ENCODE data around the gene UBE2E3. TPM values are rescaled to one million over a fixed set of nuclear protein-coding genes. Genes with fewer than 3 reads are reported as not detected.

Gene UBE2E3
- total RNA-seq, 2 donors from 2014 or later: 49.7 to 53.8 TPM

DNA sequence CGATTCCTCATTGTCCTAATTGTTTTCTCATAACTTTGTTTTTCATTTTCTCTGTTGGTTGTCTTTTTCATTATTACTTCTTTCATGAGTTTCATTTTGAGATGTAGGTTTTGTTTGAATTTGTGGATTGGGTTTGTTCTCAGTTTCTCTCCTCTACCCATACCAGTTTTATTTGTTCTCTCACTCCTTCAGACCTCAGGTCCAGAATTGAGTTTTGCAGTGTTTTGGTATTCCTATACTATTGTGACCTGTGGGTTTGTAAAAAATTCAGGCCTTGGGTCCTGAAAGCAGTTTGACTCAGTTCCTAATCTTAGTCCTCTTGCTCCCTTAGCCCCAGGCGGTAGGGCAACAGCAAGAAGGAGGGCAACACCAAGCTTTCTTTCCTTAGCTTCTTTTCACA, 28.3 kb upstream of the UBE2E3 start:
- Histone ChIP-seq H3K36me3 (no peaks in the 10 kb centered on the region), H3K27me3 (replicated peaks; ENCODE audit: insufficient read depth) (no peaks in the 10 kb centered on the region), H3K9me3 (no peaks in the 10 kb centered on the region), H3K27ac (no peak overlapping the region), H3K4me3 (no peak overlapping the region), H3K4me1 (ENCODE audit: control insufficient read depth in 1 of 2, low read depth in 2 of 2) (no peaks in the 10 kb centered on the region)
- TF ChIP-seq, protein P1, sequence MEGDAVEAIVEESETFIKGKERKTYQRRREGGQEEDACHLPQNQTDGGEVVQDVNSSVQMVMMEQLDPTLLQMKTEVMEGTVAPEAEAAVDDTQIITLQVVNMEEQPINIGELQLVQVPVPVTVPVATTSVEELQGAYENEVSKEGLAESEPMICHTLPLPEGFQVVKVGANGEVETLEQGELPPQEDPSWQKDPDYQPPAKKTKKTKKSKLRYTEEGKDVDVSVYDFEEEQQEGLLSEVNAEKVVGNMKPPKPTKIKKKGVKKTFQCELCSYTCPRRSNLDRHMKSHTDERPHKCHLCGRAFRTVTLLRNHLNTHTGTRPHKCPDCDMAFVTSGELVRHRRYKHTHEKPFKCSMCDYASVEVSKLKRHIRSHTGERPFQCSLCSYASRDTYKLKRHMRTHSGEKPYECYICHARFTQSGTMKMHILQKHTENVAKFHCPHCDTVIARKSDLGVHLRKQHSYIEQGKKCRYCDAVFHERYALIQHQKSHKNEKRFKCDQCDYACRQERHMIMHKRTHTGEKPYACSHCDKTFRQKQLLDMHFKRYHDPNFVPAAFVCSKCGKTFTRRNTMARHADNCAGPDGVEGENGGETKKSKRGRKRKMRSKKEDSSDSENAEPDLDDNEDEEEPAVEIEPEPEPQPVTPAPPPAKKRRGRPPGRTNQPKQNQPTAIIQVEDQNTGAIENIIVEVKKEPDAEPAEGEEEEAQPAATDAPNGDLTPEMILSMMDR (IDR thresholded peaks at IDR 0.05): no peak
- ATAC-seq (ENCODE audit: insufficient number of reproducible peaks, low FRiP score, low read depth): no peak
- no peak for DNase-seq (ENCODE audit: low spot score)

DNA sequence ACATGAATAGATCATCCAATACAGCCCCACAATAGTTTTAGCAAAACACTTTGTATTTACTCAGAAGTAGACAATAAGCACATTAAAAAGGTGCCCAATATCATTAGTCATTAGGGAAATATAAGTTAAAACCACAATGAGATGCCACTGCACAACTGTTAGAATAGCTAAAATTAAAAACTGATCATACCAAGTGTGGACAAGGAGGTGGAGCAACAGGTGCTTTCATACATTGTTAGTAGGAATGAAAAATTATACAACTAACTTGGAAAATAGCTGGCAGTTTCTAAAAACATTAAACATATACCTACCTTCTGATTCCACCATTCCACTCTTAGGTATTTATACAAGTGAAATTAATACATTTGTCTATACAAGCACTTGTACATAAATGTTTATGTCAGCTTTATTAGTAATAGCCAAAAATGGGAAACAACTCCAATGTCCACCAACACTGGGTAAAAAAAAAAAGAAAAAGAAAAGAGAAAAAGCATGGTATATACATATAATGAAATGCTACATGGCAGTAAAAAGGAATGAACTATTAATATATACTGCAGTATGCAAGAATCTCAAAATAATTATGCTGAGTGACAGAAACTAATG, 27.6 kb upstream of the UBE2E3 start:
- no peaks in the 10 kb centered on the region for H3K4me1 ChIP-seq (ENCODE audit: control insufficient read depth in 1 of 2, low read depth in 2 of 2)
- no peak overlapping the region for H3K4me3 ChIP-seq
- DNase-seq (ENCODE audit: low spot score) (no peak), ATAC-seq (ENCODE audit: insufficient number of reproducible peaks, low FRiP score, low read depth) (no peak)
- no peaks in the 10 kb centered on the region for H3K36me3 ChIP-seq
- no peaks in the 10 kb centered on the region for H3K27me3 ChIP-seq (replicated peaks; ENCODE audit: insufficient read depth)
- no peak overlapping the region for H3K27ac ChIP-seq
- no peaks in the 10 kb centered on the region for H3K9me3 ChIP-seq
- TF ChIP-seq, protein P1 (IDR thresholded peaks at IDR 0.05): no peak

DNA sequence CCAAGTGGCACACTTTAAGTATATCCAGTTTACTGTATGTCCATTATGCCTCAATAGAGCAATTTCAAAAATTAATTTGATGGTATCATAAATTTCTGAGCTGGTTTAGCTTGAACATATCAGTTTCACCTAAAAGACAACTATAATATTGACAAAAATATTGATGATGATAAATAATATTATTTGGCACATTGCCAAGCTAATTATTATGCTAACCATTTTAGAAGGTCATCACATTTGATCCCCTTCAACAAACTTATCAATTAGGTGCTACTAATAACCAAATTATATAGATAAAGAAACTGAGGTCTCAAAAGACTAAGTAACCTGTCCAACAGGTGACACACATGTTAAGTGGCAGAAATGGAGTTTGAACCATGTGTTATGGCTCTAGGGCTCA, 26.9 kb upstream of the UBE2E3 start:
- DNase-seq (ENCODE audit: low spot score) (no peak), ATAC-seq (ENCODE audit: insufficient number of reproducible peaks, low FRiP score, low read depth) (no peak)
- Histone ChIP-seq H3K4me1 (ENCODE audit: control insufficient read depth in 1 of 2, low read depth in 2 of 2) (no peaks in the 10 kb centered on the region), H3K9me3 (no peaks in the 10 kb centered on the region), H3K4me3 (no peak overlapping the region), H3K27ac (no peak overlapping the region), H3K36me3 (no peaks in the 10 kb centered on the region), H3K27me3 (replicated peaks; ENCODE audit: insufficient read depth) (no peaks in the 10 kb centered on the region)
- TF ChIP-seq, protein P1 (IDR thresholded peaks at IDR 0.05): no peak

DNA sequence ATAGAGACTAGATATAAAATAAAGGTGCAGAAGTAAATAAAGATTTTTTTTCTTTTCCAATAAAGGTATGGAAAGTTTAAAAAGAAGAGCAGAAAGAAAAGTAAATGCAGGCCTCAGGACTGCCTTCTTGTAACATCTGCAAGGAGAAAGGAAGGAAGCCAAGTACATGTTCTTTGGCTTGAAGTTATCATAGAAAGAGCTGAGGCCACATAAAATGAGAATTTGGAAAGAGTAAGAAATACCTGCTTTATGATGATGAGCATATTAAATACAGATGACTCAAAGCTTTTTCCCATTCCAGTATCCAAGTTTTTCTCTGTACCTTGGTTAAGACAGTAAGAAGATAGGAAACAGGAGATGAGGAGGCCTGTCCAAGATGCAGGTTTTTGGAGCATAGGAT, 25.3 kb upstream of the UBE2E3 start:
- no peaks in the 10 kb centered on the region for H3K27me3 ChIP-seq (replicated peaks; ENCODE audit: insufficient read depth)
- DNase-seq (ENCODE audit: low spot score): no peak

DNA sequence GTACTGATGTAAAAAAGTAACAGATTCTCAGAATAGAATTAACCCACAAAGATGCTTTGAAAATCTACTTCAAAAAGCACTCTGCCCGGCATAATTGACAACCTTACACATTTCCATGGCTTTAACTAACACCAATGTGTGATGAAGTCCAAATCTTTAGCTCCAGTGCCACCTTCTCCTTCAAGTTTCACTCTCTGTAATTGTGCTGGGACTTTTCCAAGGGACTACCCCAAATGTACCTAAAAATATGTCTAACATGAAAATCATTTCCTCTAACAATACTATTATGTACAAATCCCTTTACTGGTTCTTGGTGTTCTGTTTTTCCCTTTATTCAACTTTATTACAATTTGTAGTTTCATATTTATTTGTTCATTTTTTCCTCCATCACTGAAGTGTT, 20.6 kb upstream of the UBE2E3 start:
- ATAC-seq (ENCODE audit: insufficient number of reproducible peaks, low FRiP score, low read depth): no peak
- Histone ChIP-seq H3K4me3 (no peak overlapping the region), H3K27me3 (replicated peaks; ENCODE audit: insufficient read depth) (no peaks in the 10 kb centered on the region), H3K27ac (no peak overlapping the region), H3K9me3 (no peaks in the 10 kb centered on the region), H3K4me1 (ENCODE audit: control insufficient read depth in 1 of 2, low read depth in 2 of 2) (no peaks in the 10 kb centered on the region), H3K36me3 (no peaks in the 10 kb centered on the region)
- TF ChIP-seq, protein P1 (IDR thresholded peaks at IDR 0.05): no peak
- no peak for DNase-seq (ENCODE audit: low spot score)

More for the DNA sequence above, 25.3 kb upstream of the UBE2E3 start:
- ATAC-seq (ENCODE audit: insufficient number of reproducible peaks, low FRiP score, low read depth): no peak
- H3K4me3 ChIP-seq: no peak overlapping the region
- H3K27ac ChIP-seq: no peak overlapping the region
- TF ChIP-seq, protein P1 (IDR thresholded peaks at IDR 0.05): no peak
- H3K9me3 ChIP-seq: no peaks in the 10 kb centered on the region
- no peaks in the 10 kb centered on the region for H3K4me1 ChIP-seq (ENCODE audit: control insufficient read depth in 1 of 2, low read depth in 2 of 2)
- H3K36me3 ChIP-seq: no peaks in the 10 kb centered on the region
